Eye (tissue), 1 donor: ENCODE data around the gene RAD51D.
"Not testable (repeated sequence)": the region's sequence is repeated elsewhere in the genome, so short reads cannot be mapped to it uniquely, and the experiment has no call there.

ENCODE experiments used
- DNase-seq: peaks from one replicate; pipeline ENCODE4 v3.0.0-alpha.2; 2015

Gene RAD51D

GRCh38 chr17:35064516-35065215 is 55.0 kb downstream of the RAD51D start:
- DNase-seq: no peak

GRCh38 chr17:35063514-35064223 is 56.0 kb downstream of the RAD51D start, which contains the start of gene RFFL:
TSS of gene RFFL (minus strand) at chr17:35063707. CDS start at chr17:35026553, 37,154 bp downstream.
- DNase-seq: peak; percentile 92

- DNase-seq: no peak
Observed at GRCh38 chr17:35062308-35062707, 57.4 kb downstream of the RAD51D start.

GRCh38 chr17:35057332-35057915 is 62.2 kb downstream of the RAD51D start:
- no peak for DNase-seq

GRCh38 chr17:35056013-35056412 is 63.6 kb downstream of the RAD51D start:
- no peak for DNase-seq

GRCh38 chr17:35053204-35053603 is 66.5 kb downstream of the RAD51D start:
- no peak for DNase-seq

GRCh38 chr17:35052780-35053179 is 66.9 kb downstream of the RAD51D start:
- DNase-seq: no peak

- DNase-seq: no peak
Observed at GRCh38 chr17:35052241-35052610, 67.4 kb downstream of the RAD51D start.

- no peak for DNase-seq
Observed at GRCh38 chr17:35051579-35052240, 68.0 kb downstream of the RAD51D start.

GRCh38 chr17:35051183-35051578 is 68.5 kb downstream of the RAD51D start:
- DNase-seq: no peak

- no peak for DNase-seq
Observed at GRCh38 chr17:35050170-35050569, 69.5 kb downstream of the RAD51D start.

- no peak for DNase-seq
Observed at GRCh38 chr17:35048685-35049379, 70.8 kb downstream of the RAD51D start.

- peak; percentile 67 for DNase-seq
Observed at GRCh38 chr17:35046740-35047283, 72.8 kb downstream of the RAD51D start.

GRCh38 chr17:35046245-35046644 is 73.4 kb downstream of the RAD51D start:
- no peak for DNase-seq

- not testable (repeated sequence) for DNase-seq
Observed at GRCh38 chr17:35045458-35045979, 74.1 kb downstream of the RAD51D start.

- DNase-seq: no peak
Observed at GRCh38 chr17:35044181-35044580, 75.5 kb downstream of the RAD51D start.
